HCT116 (cell line): ENCODE data around the gene AFAP1L2. TPM values are rescaled to one million over a fixed set of nuclear protein-coding genes. Genes with fewer than 3 reads are reported as not detected.

Source experiments
- ATAC-seq: fragments of 200-7000 bp; cut with Tn5 transposase; 2 replicates; pipeline ENCODE4 v1.9.1; 2020; ENCODE audit warnings: mild to moderate bottlenecking, moderate library complexity
- BruUV-seq: library from RNA; stranded (reverse); fragments of 400-500 nt; replicated peaks from 2 replicates; lab custom pipeline; 2021; lab: Mats Ljungman, UMichigan
- CTCF ChIA-PET: fragments of 300-600 bp; sonication (Branson Sonifier 250); formaldehyde crosslinking; loops from one replicate; lab custom pipeline; 2021; ENCODE audit warnings: antibody characterized with exemption; lab: Charles Lee
- POLR2A ChIA-PET: fragments of 300-600, 350-600 bp; sonication (Branson Sonifier 250); formaldehyde crosslinking; loops from one replicate; lab custom pipeline; 2021; ENCODE audit warnings: antibody characterized with exemption; lab: Charles Lee
- RAD21 ChIA-PET, 2 experiments: fragments of 300-600 bp; sonication (Branson Sonifier 250); formaldehyde crosslinking; loops; one replicate each; lab custom pipeline; 2023; ENCODE audit warnings: low total read pairs in 2 of 2; ENCODE audit not compliant: uncharacterized antibody in 2 of 2, unreplicated experiment in 2 of 2, low non-redundant PET in 1 of 2; lab: Charles Lee
- DNase-seq: peaks from one replicate; pipeline ENCODE4 v3.0.0-alpha.2; 2010; ENCODE audit warnings: low read depth, low spot score
- H2AFZ ChIP-seq: fragments of 200-600 bp; shearing (Covaris generic), sonication (generic); 2 replicates; pipeline ENCODE4 v1.6.1; 2017; ENCODE audit warnings: low read depth, mixed run types, mixed read lengths, antibody characterized with exemption, low read length; ENCODE audit not compliant: poor library complexity, severe bottlenecking
- H3K27ac ChIP-seq: 2 replicates; pipeline ENCODE4 v1.5.1; 2012; ENCODE audit warnings: low read depth, low read length
- H3K27me3 ChIP-seq: fragments of 200-600 bp; sonication (generic); 2 replicates; pipeline ENCODE4 v1.6.1; 2016; ENCODE audit warnings: mixed run types, low read length, mixed read lengths; ENCODE audit not compliant: insufficient read depth
- H3K36me3 ChIP-seq, 2 experiments: fragments of 200-500 bp in 1 of 2; fragments of 200-600 bp in 1 of 2; sonication (Bioruptor generic) in 1 of 2; sonication (generic) in 1 of 2; 2 replicates each; pipeline versions ENCODE4 v1.5.1 to v1.6.1; 2014 to 2016; ENCODE audit warnings: low read length in 2 of 2, inconsistent platforms in 1 of 2, mixed read lengths in 1 of 2, mixed run types in 1 of 2; ENCODE audit not compliant: insufficient read depth in 2 of 2, control insufficient read depth in 1 of 2
- H3K4me1 ChIP-seq, 2 experiments: fragments of 200-600 bp in 1 of 2; sonication (generic) in 1 of 2; 2 replicates each; pipeline versions ENCODE4 v1.5.1 to v1.6.1; 2012 to 2017; ENCODE audit warnings: low read length in 2 of 2, inconsistent platforms in 1 of 2, mild to moderate bottlenecking in 1 of 2, mixed read lengths in 1 of 2, mixed run types in 1 of 2, moderate library complexity in 1 of 2; ENCODE audit not compliant: insufficient read depth in 2 of 2, control insufficient read depth in 1 of 2
- H3K4me2 ChIP-seq: fragments of 200-600 bp; sonication (generic); 2 replicates; pipeline ENCODE4 v1.6.1; 2017; ENCODE audit warnings: mixed run types, low read length, mixed read lengths
- H3K4me3 ChIP-seq, 2 experiments: fragments of 200-600 bp in 1 of 2; sonication (generic) in 1 of 2; replicated peaks in 1 of 2; 2 replicates each; pipeline ENCODE4 v1.5.1; 2011 to 2016; ENCODE audit warnings: low read length in 2 of 2, control low read depth in 1 of 2, low read depth in 1 of 2, mild to moderate bottlenecking in 1 of 2, mixed read lengths in 1 of 2, mixed run types in 1 of 2
- H3K79me2 ChIP-seq: fragments of 200-600 bp; sonication (generic); 2 replicates; pipeline ENCODE4 v1.6.1; 2017; ENCODE audit warnings: mild to moderate bottlenecking, mixed run types, low read length, moderate library complexity, mixed read lengths; ENCODE audit not compliant: insufficient read depth
- H3K9ac ChIP-seq: fragments of 200-600 bp; sonication (generic); 2 replicates; pipeline ENCODE4 v1.6.1; 2016; ENCODE audit warnings: low read length, mixed read lengths
- H3K9me2 ChIP-seq: fragments of 200-600 bp; sonication (generic), shearing (Covaris generic); 2 replicates; pipeline ENCODE4 v1.6.1; 2017; ENCODE audit warnings: mixed run types, mild to moderate bottlenecking, moderate library complexity; ENCODE audit not compliant: insufficient read depth
- H3K9me3 ChIP-seq, 2 experiments: fragments of 200-500 bp in 1 of 2; fragments of 200-600 bp in 1 of 2; sonication (Bioruptor generic) in 1 of 2; sonication (generic) in 1 of 2; 2 replicates each; pipeline ENCODE4 v1.6.1; 2014 to 2017; ENCODE audit warnings: low read length in 2 of 2, mixed read lengths in 2 of 2, inconsistent platforms in 1 of 2, low read depth in 1 of 2, mild to moderate bottlenecking in 1 of 2, mixed run types in 1 of 2, moderate library complexity in 1 of 2; ENCODE audit not compliant: control insufficient read depth in 1 of 2, insufficient read depth in 1 of 2
- H4K20me1 ChIP-seq: fragments of 200-600 bp; sonication (generic), shearing (Covaris generic); 2 replicates; pipeline ENCODE4 v1.6.1; 2017; ENCODE audit warnings: mixed run types, mild to moderate bottlenecking, moderate library complexity; ENCODE audit not compliant: insufficient read depth
- CBX3 ChIP-seq: IDR thresholded peaks from 2 replicates; pipeline ENCODE4 v1.6.1; 2012; ENCODE audit warnings: low read depth
- CEBPB ChIP-seq: IDR thresholded peaks from 2 replicates; pipeline ENCODE4 v1.6.1; 2012; ENCODE audit warnings: low read depth
- EZH2 ChIP-seq: fragments of 200-600 bp; sonication (generic); IDR thresholded peaks from 2 replicates; pipeline ENCODE4 v1.6.1; 2017; ENCODE audit warnings: antibody characterized with exemption, mixed run types
- EZH2phosphoT487 ChIP-seq: fragments of 200-600 bp; IDR thresholded peaks from 2 replicates; pipeline ENCODE4 v1.6.1; 2018; ENCODE audit warnings: antibody characterized with exemption, borderline replicate concordance
- JUND ChIP-seq: IDR thresholded peaks from 2 replicates; pipeline ENCODE4 v1.6.1; 2012
- POLR2A ChIP-seq: IDR thresholded peaks from 2 replicates; pipeline ENCODE4 v1.7.0; 2011; ENCODE audit warnings: borderline replicate concordance; ENCODE audit not compliant: insufficient read depth, insufficient read length; ENCODE audit errors: extremely low read depth
- POLR2AphosphoS5 ChIP-seq: IDR thresholded peaks from 2 replicates; pipeline ENCODE4 v1.6.1; 2011; ENCODE audit warnings: mild to moderate bottlenecking, low read depth, low read length, moderate library complexity
- SIN3A ChIP-seq: IDR thresholded peaks from 2 replicates; pipeline ENCODE4 v1.6.1; 2012; ENCODE audit warnings: low read depth
- SP1 ChIP-seq: IDR thresholded peaks from 2 replicates; pipeline ENCODE4 v1.6.1; 2012; ENCODE audit warnings: low read depth
- SRF ChIP-seq: IDR thresholded peaks from 2 replicates; pipeline ENCODE4 v1.6.1; 2012; ENCODE audit warnings: low read depth
- YY1 ChIP-seq: IDR thresholded peaks from 2 replicates; pipeline ENCODE4 v1.6.1; 2011; ENCODE audit warnings: low read length, low read depth, moderate library complexity, mild to moderate bottlenecking; ENCODE audit not compliant: insufficient replicate concordance; ENCODE audit errors: extremely low read depth
- ZFX ChIP-seq: fragments of 450-650 bp; IDR thresholded peaks from 2 replicates; pipeline ENCODE4 v1.6.1; 2017
- ZNF274 ChIP-seq: fragments of 200-500 bp; sonication (Bioruptor generic); IDR thresholded peaks from 2 replicates; pipeline ENCODE4 v1.6.1; 2014; ENCODE audit warnings: mild to moderate bottlenecking, low read depth, low read length, inconsistent platforms
- intact Hi-C: fragments of 100-400 bp; cut with micrococcal nuclease; formaldehyde crosslinking; loops from 2 replicates; pipeline ENCODE4 v1.10.0; 2022
- total RNA-seq: library from RNA; stranded (reverse); gene quantifications from one replicate; pipeline ENCODE4 v1.2.1, GENCODE V29; 2021; ENCODE audit not compliant: unreplicated experiment
- TF ChIP-seq, protein P1 (sequence below): IDR thresholded peaks from 2 replicates; pipeline ENCODE4 v1.6.1; 2012
- TF ChIP-seq, protein P2 (sequence below), 3 experiments: fragments of 200-600 bp in 1 of 3; sonication (generic) in 1 of 3; IDR thresholded peaks in 2 of 3; conservative IDR thresholded peaks in 1 of 3; 2 replicates each; pipeline ENCODE4 v1.5.1; 2012 to 2017; ENCODE audit warnings: low read depth in 2 of 3, low read length in 2 of 3, antibody characterized with exemption in 1 of 3, borderline replicate concordance in 1 of 3, control low read depth in 1 of 3, mild to moderate bottlenecking in 1 of 3, mixed read lengths in 1 of 3, mixed run types in 1 of 3, moderate library complexity in 1 of 3; ENCODE audit not compliant: insufficient read depth in 1 of 3

AFAP1L2 gene
- total RNA-seq, 1 experiment from 2014 or later = 0.93 TPM

DNA sequence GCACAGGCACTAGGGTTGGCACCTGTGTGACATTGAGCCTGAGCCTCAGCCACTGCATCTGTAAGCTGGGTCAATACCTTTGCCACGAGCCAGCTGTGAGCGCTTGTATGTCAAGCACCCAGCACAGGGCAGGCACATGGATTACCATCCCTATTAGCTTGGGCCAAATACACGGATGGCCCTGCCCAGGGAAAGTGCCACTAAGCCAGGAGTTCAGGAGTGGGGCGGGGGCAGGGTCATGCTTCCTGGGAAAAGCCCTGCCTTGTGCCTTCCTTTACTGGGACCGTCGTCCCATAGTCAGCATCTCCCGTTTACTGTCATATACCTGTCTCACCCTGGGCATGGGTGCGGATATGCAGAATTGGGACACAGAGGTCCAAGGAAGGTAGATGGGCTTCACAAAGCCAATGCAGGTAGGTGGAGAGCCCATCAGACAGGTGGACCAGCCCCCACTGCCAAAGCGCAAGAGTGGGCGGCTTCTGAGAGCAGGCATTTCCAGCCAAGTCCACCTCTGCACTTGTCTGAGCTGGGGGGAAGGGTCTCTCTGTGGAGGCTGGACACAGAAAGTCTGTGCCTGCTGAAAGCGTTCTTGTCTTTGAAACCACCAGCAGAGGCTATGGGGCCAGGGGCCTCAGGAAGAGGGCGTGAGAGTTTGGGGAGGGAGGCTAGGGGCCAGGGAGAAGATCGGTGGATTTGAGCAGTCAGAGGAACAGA is 92.6 kb downstream of the AFAP1L2 start:
- no peaks in the 10 kb centered on the region; the same call in 1 of the 2 replicates for H4K20me1 ChIP-seq
- RAD21 ChIA-PET = interaction anchor here in 1 of 2 experiments (0.8 kb wide), 1 partner anchor 269 kb away, joined by 4 read pairs; no protein-coding TSS in a partner anchor
- no peak overlapping the region for H3K4me3 ChIP-seq
- intact Hi-C loops = no loop called here
- ATAC-seq = no peak
- H2AFZ ChIP-seq = no peak overlapping the region
- no peaks in the 10 kb centered on the region for H3K9me2 ChIP-seq
- H3K9me3 ChIP-seq = no peaks in the 10 kb centered on the region
- POLR2A ChIA-PET = no interaction called here
- TF ChIP-seq, protein P1, sequence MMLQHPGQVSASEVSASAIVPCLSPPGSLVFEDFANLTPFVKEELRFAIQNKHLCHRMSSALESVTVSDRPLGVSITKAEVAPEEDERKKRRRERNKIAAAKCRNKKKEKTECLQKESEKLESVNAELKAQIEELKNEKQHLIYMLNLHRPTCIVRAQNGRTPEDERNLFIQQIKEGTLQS = no peak
- TF ChIP-seq POLR2AphosphoS5 = no peak
- no peak for TF ChIP-seq CEBPB
- no peak for TF ChIP-seq POLR2A
- no peak for TF ChIP-seq JUND
- no peak for TF ChIP-seq SRF
- TF ChIP-seq SP1 = no peak
- no peak for TF ChIP-seq SIN3A
- TF ChIP-seq ZNF274 = no peak
- no peaks in the 10 kb centered on the region for H3K36me3 ChIP-seq
- no TSS peak for BruUV-seq
- CTCF ChIA-PET = no interaction called here
- H3K79me2 ChIP-seq = no peaks in the 10 kb centered on the region
- no peak overlapping the region for H3K9ac ChIP-seq
- no peak for DNase-seq
- H3K27me3 ChIP-seq = peaks cover 93% of the 10 kb centered on the region
- H3K27ac ChIP-seq = no peak overlapping the region
- no peak overlapping the region for H3K4me2 ChIP-seq
- H3K4me1 ChIP-seq = peaks cover 0 to 5% of the 10 kb centered on the region in 2 experiments; a peak in 2 of 4 replicates

DNA sequence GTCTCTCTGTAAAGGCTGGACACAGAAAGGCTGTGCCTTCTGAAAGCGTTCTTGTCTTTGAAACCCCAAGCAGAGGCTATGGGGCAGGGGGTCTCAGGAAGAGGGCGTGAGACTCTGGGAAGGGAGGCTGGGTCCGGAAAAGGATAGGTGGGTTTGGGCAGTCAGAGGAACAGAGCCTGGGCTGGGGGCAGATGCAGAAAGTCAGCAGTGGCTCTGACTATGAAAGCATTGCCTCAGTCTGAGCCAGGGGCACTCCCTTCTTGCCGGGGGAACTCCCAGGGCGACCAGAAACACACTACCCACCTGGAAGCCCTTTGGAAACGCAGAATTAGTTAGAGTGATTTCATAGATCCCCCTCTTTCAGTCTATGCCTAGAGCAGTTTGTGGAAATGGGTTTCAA is 93.3 kb downstream of the AFAP1L2 start:
- TF ChIP-seq POLR2A (no peak), ZFX (no peak), ZNF274 (no peak), SRF (no peak), EZH2 (no peak), CBX3 (no peak), SP1 (no peak), SIN3A (no peak), JUND (no peak), POLR2AphosphoS5 (no peak), CEBPB (no peak), EZH2phosphoT487 (no peak), YY1 (no peak)
- TF ChIP-seq, protein P2, sequence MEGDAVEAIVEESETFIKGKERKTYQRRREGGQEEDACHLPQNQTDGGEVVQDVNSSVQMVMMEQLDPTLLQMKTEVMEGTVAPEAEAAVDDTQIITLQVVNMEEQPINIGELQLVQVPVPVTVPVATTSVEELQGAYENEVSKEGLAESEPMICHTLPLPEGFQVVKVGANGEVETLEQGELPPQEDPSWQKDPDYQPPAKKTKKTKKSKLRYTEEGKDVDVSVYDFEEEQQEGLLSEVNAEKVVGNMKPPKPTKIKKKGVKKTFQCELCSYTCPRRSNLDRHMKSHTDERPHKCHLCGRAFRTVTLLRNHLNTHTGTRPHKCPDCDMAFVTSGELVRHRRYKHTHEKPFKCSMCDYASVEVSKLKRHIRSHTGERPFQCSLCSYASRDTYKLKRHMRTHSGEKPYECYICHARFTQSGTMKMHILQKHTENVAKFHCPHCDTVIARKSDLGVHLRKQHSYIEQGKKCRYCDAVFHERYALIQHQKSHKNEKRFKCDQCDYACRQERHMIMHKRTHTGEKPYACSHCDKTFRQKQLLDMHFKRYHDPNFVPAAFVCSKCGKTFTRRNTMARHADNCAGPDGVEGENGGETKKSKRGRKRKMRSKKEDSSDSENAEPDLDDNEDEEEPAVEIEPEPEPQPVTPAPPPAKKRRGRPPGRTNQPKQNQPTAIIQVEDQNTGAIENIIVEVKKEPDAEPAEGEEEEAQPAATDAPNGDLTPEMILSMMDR (IDR thresholded peaks at IDR 0.05 in 2 of 3, conservative IDR thresholded peaks at IDR 0.05 in 1 of 3; ENCODE audit: borderline replicate concordance in 1 of 3, insufficient read depth in 1 of 3, low read depth in 2 of 3, low read length in 2 of 3) = no peak
- TF ChIP-seq, protein P1 = no peak
- Histone ChIP-seq H3K27ac (no peak overlapping the region), H3K36me3 (no peaks in the 10 kb centered on the region), H4K20me1 (no peaks in the 10 kb centered on the region), H3K4me2 (no peak overlapping the region), H3K9me3 (no peaks in the 10 kb centered on the region), H3K27me3 (peaks cover 89% of the 10 kb centered on the region), H3K9me2 (no peaks in the 10 kb centered on the region), H3K4me1 (peaks cover 0 to 10% of the 10 kb centered on the region in 2 experiments; a peak in 2 of 4 replicates), H3K9ac (no peak overlapping the region), H3K79me2 (no peaks in the 10 kb centered on the region), H3K4me3 (no peak overlapping the region), H2AFZ (no peak overlapping the region)
- no TSS peak for BruUV-seq
- DNase-seq = no peak
- RAD21 ChIA-PET = no interaction called here
- intact Hi-C loops = no loop called here
- CTCF ChIA-PET = no interaction called here
- POLR2A ChIA-PET = no interaction called here
- no peak for ATAC-seq
